ENCODE measurements around the gene SPATA9.

Gene SPATA9, protein sequence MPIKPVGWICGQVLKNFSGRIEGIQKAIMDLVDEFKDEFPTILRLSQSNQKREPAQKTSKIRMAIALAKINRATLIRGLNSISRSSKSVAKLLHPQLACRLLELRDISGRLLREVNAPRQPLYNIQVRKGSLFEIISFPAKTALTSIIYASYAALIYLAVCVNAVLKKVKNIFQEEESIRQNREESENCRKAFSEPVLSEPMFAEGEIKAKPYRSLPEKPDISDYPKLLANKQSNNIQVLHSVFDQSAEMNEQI

DNA sequence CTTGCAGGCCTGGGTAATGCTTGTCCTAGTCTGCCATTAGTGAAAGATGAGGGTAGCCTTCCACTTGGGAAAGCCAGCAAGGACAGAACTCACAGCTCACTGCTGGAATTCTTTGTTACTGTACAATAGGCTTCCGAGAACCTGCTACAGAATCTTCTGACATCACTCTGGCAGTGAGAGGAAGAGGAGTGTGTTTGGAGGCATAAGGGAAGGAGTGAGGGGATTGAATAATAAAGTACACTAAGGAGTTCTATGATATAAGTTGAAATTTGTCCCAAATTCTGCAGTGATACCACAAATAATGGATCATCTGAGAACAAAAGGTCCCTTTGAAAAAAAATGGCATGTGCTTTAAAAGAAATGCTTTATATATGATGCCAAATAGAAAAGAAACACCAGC lies at the start of gene SPATA9:
Gene SPATA9 (minus strand): TSS at position 101 of the 400 bp plus-strand sequence. CDS start 137 bp downstream, outside the sequence.
- no peak for DNase-seq

DNA sequence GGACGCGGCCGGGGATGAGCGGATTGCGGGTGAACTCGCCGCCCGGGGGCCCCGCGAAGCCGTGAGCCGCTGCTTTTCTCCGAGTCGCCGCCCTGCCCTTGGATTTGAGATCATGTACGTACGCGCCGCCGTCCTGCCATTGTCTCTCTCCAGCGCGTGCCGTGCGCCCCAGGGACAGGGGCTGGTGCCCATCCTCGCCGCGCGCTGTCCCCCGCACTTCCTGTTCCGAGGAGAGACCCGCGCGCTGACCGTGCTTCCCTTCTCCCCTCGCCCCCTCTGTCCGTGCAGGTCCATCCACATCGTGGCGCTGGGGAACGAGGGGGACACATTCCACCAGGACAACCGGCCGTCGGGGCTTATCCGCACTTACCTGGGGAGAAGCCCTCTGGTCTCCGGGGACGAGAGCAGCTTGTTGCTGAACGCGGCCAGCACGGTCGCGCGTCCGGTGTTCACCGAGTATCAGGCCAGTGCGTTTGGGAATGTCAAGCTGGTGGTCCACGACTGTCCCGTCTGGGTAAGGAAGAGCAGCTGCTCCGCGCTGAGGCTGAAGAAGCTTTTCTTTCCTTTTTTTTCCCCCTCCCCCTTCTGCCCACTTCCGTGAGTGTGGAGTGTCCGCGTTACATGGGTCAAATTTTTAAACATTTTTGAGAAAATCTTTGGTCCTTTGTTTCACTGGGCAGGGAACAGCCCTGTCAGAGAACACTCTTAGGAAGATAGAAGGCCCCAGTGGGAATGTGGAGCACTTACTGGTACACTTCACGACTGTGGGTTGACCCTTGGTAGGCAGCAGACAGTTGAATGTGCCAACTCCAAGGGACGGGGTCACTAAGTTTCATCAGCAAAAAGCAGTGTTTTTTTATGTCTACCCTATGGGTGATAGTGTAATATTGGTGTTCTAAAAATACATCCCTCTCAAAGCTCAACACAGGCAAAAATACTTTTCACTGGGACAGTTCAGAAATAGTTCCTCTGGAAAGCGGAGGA lies 49.1 kb upstream of the SPATA9 start:
- DNase-seq: no peak

DNA sequence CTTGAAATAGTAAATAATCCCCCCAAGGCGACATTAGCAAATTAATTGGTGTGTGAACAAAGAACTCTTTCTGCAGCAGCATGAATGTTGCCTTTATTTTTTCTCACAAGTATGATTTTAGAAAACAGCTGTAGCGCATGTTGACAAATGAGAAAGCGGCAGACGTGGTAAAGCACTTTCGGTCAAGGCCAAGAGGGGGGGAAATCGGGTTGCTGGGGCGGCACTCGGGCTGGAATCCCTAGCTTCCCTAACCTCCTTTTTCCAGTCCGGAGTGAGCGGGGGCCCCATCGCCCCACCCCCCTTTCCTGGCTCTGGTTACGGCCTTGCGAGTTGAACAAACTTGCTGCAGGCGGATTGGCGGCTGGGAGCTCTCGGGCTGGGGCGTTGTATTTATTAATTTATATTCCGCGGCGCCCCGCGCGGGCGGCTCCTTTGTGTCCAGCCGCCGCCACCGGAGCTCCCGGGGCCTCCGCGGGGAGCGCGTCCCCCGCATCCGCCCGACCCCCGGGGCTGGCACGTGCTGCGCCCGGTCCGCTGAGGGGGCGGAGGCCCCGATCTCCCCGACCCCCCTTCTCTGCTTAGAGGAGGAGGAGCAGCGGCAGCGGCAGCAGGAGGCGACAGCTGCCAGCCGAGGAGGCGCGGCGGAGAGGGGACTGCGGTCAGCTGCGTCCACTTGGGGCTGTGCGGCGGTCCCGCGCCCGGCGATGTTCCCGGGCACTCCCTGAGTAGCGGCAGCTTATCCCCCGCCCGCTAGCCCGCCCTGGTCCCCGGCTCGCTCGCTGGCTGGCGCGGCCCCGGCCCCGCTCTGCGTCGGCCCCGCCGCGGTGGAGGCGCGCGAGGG lies 48.2 kb upstream of the SPATA9 start, which contains the start of gene RHOBTB3:
Gene RHOBTB3 (plus strand): TSS at position 607 of the 841 bp plus-strand sequence. CDS start 347 bp downstream, outside the sequence.
- DNase-seq: peak; percentile 22

DNA sequence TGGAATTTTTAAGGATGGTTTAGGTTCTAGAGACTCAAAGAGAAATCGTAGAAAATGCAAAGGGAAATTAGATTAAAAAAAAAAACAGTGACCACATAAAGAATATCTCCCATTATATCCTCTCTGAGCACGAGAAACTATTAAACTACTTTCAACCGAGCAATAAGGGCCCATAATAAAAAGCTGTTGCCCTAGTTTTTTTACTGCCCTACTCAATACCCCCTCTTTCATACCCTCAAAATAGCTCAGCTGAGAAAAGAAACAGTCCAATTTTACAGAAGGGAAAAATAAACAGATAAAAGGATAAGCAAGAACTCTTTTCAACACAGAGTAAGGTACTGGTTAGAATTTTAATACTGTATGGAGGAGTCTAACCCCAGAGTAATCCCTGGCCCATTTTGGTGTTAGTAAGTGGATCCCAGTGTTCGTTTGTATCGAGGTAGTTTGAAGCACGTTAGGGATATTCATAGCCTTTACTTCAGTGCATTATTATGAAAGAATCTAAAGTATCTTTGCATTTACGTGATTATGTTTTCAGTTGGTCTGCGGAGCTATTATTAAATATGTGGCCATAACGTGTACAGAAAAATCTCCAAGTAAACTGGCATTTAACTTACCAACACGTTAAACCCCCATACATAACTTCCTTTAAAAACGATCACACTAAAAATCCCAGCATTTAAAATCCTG lies 47.4 kb upstream of the SPATA9 start:
- DNase-seq: no peak

DNA sequence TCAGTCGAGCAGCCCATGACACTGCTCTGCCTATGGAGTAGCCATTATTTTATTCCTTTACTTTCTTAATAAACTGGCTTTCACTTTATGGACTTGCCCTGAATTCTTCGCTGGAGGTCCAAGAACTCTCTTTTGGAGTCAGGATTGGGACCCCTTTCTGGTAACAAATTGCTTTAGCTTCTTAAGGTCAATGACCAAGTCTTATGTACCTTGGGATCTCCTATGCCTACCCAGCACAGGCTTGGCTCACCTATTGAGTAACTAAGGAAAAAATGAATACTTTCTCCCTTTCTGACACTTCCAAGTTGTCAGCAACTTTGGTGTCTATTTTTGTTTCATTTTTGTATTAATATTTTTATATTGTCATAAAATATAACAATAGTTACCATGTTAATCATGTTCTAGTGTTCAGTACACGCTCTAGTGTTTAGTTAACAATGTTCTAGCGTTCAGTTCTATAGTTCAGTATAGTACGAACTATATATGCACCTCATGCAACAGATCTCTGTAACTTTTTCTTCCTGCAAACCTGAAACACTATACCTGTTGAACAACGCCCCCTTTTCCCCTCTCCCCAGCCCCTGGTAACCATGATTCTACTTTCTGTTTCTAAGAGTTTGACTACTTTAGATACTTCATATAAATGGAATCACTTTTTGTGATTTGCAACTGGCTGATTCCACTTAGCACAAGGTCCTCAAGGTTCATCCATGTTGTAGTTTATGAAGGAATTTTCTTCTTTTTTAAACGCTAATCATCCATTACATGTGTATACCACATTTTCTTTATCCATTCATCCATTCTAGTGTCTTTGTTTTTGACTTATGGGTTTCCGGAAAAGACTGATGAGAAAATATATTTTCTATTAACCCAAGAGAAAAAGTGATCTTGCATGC lies 46.6 kb upstream of the SPATA9 start:
- DNase-seq: no peak

DNA sequence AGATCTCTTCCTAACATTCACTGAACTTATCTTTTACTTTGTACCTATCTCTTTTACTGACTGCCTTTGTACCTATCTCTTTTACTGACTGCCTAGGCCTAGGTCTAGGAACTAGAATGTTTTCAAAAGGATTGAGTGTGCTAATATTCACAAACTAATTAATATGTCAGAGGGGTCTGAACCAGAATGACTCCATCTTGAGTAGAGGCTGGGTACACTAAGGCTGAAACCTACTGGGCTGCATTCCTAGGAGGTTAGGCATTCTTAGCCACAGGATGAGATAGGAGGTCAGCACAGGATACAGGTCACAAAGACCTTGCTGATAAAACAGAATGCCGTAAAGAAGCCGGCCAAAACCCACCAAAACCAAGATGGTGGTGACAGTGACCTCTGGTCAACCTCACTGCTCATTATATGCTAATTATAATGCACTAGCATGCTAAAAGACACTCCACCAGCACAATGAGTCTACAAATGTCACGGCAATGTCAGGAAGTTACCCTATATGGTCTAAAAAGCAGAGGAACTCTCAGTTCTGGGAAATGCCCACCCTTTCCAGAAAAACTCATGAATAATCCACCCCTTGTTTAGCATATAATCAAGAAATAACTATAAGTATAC lies 45.8 kb upstream of the SPATA9 start:
- DNase-seq: no peak

DNA sequence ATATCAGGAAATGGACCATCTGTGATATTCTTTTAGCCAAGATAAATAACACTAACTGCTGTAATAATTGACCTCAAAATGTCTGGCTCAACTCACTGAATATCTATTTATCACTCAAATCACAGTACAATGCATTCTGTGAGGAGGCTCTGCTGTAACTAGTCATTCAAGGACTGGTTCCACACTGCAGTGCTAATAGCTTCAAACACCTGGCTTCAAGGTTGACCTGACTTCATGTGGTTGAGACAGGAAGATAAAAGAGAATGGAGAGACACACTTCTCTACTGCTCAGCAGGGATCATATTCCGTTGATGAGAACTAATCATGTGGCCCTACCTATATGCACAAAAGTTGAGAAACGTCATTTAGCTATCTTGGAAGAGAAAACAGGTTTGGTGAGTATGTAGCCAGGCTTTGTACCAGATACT lies 45.0 kb upstream of the SPATA9 start:
- DNase-seq: no peak

DNA sequence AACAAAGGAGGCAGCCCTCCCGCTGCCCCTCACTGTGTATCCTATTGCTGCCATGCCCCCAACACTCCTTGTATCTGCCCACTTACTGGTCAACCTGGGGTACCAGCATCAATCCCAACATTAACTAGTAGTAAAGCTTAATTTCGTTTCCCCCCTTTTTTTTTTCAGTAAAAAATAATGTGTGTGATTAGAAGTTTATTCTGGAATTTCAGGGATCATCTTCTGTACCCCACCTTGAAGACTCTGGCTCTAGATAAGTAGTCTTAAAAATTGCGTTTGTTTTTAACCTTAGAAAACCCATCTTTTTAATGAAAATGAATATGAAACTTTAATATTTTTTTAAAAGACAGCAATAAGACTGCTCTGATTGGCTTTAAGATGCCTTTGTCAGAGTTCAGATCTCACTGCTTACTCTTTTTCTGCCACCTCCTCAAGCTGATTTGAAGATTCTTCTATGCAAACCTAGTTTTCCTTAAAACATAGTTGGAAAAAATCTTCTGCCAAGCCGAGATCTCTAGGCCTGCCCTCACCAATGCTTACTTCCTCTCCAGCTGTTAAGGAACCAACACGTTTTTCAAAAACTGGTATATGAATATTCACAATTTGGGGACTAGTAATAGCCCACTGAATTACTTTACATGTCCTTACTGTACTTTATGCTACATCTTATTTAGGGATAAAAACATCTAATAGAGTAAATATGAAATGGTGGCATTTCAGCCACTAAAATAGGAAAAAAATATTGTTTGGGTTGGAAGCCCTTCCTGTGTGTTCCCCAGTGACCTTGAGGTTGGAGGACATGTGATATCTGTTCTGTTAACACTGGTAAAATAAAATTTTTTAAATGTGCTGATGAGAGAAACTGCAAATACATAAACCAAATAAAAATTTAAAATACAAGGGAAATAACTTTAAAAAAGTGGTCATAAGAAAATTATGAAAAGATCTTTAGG lies 44.3 kb upstream of the SPATA9 start:
- DNase-seq: no peak

DNA sequence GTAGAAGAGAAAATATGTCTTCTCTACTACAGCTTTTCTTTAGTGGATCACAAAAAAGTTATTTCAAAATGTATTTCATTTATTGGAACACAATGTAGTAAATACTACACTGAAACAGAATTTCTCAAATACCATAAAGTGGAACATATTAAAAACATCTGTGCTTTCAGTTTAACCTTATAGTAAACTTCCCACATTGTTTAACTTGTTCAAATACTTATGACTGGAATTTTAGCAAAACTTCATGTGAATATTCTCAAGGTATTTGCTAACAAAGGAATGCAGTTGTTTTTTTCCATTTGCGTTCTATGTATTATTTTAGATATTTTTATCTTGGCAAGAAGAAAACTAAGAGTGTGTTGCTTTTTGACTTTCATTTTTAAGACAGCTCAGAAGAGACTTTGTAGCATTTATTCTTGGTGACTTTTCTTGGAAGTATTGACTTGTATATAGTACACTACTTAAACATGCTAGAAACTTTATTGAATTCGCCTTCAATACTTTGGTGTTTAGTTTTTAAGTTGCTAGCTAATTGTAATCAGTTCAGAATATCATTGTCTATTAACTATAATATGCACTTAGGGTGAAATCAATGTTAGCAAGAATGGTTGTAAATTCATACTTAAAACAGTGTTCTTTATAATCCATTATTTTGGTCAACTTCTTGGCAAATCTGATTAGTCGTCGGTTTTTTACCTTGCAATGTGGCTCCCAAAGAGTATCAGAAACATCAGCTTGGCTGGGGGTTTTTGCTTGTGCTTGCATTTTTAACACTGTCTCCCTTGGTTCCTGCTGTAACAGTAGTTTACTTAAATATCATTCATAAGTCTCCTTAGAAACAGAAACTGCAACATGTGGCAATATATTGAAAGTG lies 43.4 kb upstream of the SPATA9 start:
- no peak for DNase-seq

DNA sequence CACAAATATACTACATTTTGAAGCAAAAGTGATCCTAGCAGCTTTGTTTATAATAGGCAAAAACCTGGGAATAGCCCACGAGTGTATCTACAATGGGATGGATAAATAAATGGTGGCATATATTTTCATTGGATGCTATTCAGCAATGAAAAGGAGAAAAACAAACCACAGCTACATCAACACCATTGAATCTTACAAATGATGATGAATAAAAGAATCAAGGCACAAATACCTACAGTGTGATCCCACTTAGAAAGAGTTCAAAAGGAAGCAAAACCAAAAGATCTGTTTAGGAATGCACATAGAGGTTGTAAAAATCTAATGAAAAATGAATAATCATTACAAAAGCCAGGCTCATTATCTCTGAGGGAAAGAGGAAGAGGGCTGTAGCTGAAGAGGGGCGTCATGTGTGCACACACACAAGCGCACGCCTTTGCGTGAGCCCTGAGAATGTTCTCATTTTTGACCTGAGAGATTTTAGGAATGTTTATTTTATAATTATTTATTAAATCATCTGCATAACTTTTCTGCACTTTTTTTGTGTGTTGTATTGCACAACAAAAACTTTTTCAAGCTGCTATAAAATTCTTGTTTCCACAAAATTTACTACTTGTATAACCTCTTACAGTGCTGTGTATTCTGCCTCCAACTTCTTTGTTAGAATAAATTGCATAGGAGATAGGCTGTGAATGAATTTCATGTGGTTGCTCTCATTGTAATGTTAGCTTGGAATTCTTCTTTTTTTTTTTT lies 42.5 kb upstream of the SPATA9 start:
- no peak for DNase-seq

DNA sequence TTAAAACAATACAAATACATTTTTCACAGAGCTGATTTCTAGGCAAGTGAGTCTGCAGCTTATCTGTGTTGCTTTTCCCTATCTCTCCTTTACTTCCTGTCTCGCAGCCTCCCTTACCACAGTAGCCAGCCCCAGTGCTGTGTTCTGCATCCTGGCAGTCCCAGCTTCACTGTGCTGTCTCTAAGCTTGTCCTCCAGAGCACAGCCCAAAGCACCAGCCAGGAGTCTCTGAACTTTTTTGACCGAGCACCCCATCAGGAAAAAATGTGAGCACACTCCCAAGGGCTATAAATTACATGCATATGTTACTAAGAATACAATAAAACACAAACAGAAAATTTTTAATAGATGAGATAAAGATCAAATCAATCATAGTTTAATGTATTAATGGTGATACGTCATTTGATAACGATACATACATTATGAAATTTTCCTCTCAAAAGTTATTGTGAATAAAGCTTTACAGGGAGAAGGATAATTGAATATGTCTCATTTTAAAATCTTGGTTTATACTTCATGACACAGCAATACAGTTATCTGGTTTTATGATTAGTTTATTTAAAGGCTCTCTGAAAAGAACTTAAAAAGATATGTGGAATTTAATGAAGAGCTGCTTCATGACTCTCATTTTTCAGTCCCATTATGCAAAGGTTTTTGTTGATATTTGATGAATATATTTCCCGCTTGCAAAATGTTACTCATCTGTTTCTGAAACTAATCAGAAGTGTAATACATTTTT lies 41.0 kb upstream of the SPATA9 start:
- DNase-seq: no peak

DNA sequence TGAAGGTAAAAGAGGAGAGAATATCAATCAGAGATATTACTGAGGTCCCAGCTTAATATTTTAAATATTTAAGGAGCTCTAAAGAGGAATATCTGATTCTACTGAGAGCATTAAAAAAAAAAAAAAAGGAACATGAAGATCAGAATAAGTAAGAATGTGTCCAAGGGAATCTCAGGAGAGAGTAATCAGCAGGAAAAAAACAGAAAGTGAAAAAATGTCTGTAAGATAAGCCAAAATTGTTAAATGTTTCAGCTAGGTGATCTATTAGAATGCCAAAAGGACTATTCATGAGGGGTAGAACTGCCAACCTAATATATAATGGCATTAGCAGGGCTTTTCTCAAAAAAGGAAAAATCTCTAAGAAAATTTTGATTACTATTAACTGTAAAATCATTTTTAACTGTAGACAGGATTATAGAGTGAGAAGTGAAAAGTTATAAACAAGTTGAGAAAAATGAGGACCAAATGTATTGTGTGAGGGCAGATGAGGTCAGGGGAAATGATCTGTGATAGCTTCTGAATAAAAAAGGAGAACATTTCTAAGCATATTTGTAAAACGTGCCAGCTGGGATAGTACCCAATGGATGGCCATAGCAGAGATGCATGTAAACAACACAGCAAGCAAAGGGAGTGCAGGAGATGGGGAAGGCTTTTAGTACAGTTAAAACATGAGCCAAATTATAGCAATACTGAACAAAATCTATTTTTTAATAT lies 38.9 kb upstream of the SPATA9 start:
- no peak for DNase-seq

DNA sequence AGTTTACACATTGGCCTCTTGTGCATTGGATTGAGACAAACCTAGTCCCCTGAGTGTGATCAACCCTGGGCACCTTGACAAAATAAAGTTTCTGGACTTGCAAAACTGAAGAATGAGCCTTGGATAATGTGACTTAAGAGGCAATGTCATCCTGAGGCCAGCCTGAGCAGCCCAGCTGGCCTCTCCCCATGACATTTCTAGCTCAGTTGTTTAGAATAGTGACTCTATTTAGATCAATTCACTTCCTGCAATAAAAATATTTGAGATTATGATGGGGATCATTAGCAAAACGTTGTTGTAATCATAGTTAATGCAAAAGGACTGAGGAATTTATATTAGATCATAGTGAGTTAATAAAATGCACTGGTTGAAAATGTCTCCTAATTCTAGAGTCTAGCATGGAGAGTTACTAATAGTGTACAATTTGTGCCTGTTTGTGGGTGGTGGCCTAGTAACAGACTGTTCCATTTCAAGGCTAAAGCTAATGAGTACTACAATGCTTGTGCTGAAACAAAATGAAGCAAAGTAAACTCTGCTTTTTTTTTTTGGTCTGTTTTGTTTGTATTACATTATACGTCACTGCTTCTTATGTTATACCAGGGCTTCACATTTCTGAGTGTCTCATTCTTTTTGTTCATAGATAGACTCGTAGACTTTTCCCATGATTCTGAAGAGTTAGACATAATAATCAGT lies 37.4 kb upstream of the SPATA9 start:
- DNase-seq: no peak

DNA sequence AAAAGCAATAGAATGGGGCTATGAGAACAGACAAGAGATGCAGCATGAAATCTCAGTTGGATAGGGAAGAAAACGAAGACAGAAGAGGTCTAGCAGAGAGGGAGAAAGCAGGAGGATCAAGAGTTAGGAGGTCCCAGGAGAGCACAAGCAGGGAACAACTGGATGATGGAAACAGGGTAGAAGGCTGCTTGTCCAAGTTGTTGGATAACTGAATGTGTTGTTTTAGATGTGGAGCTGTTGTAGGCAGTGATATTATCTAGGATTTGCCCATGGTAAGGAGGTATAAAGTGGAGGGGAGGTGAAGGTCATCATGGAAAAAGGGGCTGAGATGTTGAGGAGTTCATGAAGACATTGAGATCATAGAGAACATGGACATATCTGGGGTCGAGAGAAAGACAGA lies 35.9 kb upstream of the SPATA9 start:
- no peak for DNase-seq

DNA sequence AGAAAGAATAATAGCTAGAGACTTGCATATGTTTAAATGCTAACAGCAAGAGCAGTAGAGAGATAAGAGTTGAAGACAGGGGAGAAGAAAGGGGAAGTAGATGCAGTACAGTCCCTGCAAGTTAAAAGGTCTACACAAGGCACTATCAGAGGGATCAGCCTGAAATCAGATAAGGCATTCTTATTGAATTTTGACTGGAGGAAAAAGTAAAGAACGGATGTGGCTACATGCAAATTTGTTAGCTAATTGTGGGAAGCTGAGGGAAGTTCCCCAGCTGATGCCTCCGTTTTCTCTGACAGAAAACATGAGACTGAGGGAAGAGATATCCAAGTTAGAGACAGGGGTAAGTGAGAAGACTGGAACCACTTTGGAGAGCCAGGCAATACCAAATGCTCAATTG lies 35.4 kb upstream of the SPATA9 start:
- DNase-seq: no peak

DNA sequence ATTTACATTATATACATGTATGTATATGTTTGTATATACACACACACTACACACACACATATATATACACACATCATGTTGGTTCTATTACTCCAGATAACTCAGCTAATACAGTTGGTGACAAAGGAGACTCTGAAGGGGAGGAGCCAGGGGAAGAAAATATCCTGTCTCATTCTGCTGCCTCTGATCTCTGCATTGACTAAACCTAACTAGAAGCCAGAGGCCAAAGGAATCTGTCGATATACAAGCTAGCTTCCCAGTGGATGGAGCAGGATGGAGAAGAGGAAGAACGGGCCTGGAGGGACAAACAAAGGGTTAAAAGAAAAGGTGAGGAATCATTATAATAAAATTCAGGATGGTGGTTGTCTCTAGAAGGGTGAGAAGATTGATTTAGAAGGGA lies 34.6 kb upstream of the SPATA9 start:
- no peak for DNase-seq
